ELF-1 (cell line): Measurements from ENCODE around the gene CCDC175.

Experiments
- DNase-seq: peaks from one replicate; pipeline ENCODE4 v3.0.0-alpha.2; 2016; ENCODE audit warnings: low read depth, low spot score

Gene CCDC175

GRCh38 chr14:59540852-59541251 is 35.8 kb downstream of the CCDC175 start:
- DNase-seq: no peak

GRCh38 chr14:59538936-59539335 is 37.7 kb downstream of the CCDC175 start:
- DNase-seq: no peak

- DNase-seq: no peak
Measured at GRCh38 chr14:59537476-59537875, 39.1 kb downstream of the CCDC175 start.

- no peak for DNase-seq
Measured at GRCh38 chr14:59534361-59534987, 42.1 kb downstream of the CCDC175 start.

GRCh38 chr14:59532419-59532818 is 44.2 kb downstream of the CCDC175 start:
- no peak for DNase-seq

GRCh38 chr14:59530349-59530748 is 46.3 kb downstream of the CCDC175 start:
- DNase-seq: no peak

GRCh38 chr14:59529189-59529588 is 47.4 kb downstream of the CCDC175 start:
- no peak for DNase-seq

- no peak for DNase-seq
Measured at GRCh38 chr14:59520224-59520623, 56.4 kb downstream of the CCDC175 start.

GRCh38 chr14:59511916-59512575 is 64.6 kb downstream of the CCDC175 start:
- peak; percentile 65 for DNase-seq

- no peak for DNase-seq
Measured at GRCh38 chr14:59510966-59511365, 65.6 kb downstream of the CCDC175 start.

GRCh38 chr14:59510001-59510400 is 66.6 kb downstream of the CCDC175 start:
- no peak for DNase-seq

- DNase-seq: no peak
Measured at GRCh38 chr14:59509101-59509500, 67.5 kb downstream of the CCDC175 start.

- DNase-seq: no peak
Measured at GRCh38 chr14:59507752-59508103, 68.9 kb downstream of the CCDC175 start.

GRCh38 chr14:59507063-59507751 is 69.4 kb downstream of the CCDC175 start:
- DNase-seq: peak; percentile 88

- DNase-seq: no peak
Measured at GRCh38 chr14:59503256-59503655, 73.4 kb downstream of the CCDC175 start.

- DNase-seq: no peak
Measured at GRCh38 chr14:59500732-59501131, 75.9 kb downstream of the CCDC175 start.

- no peak for DNase-seq
Measured at GRCh38 chr14:59492384-59492783, 84.2 kb downstream of the CCDC175 start.

- no peak for DNase-seq
Measured at GRCh38 chr14:59490756-59491155, 85.9 kb downstream of the CCDC175 start.

GRCh38 chr14:59484639-59485175 is 91.9 kb downstream of the CCDC175 start:
- no peak for DNase-seq

- DNase-seq: peak; percentile 98
Measured at GRCh38 chr14:59483819-59484638, 92.6 kb downstream of the CCDC175 start, which contains the start of the genes JKAMP and L3HYPDH. TSS of gene JKAMP (plus strand) at chr14:59484517. CDS start at chr14:59484590, 73 bp downstream. TSS of gene L3HYPDH (minus strand) at chr14:59484408. CDS start at chr14:59484316, 92 bp downstream.

GRCh38 chr14:59483363-59483762 is 93.2 kb downstream of the CCDC175 start:
- DNase-seq: no peak
